Stimulated activated effector memory CD8-positive, alpha-beta T cell treated with anti-CD3 and anti-CD28 coated beads, Interleukin-12 subunit alpha, Interleukin-12 subunit beta, amount 100 ng/mL, for 72 hours (primary cell): ENCODE results near the gene TCEA3.
"Not testable (repeated sequence)": the region's sequence is repeated elsewhere in the genome, so short reads cannot be mapped to it uniquely, and the experiment has no call there.

ENCODE experiments used
- ATAC-seq: fragments of 150-1000 bp; cut with Tn5 transposase; 2 replicates; pipeline ENCODE4 v1.10.0; 2021
- DNase-seq, 2 donors: peaks; one replicate each; pipeline ENCODE4 v3.0.0; 2021 to 2022; ENCODE audit warnings: low spot score in 2 of 2
- H3K27ac Mint-ChIP-seq: one replicate; pipeline ENCODE4 v1.8.0; 2022; ENCODE audit warnings: mild to moderate bottlenecking, mixed read lengths
- H3K36me3 Mint-ChIP-seq: one replicate; pipeline ENCODE4 v1.8.0; 2022; ENCODE audit warnings: mild to moderate bottlenecking, mixed read lengths
- H3K4me1 Mint-ChIP-seq: one replicate; pipeline ENCODE4 v1.8.0; 2022; ENCODE audit warnings: mixed read lengths
- H3K4me3 Mint-ChIP-seq: one replicate; pipeline ENCODE4 v1.8.0; 2022; ENCODE audit warnings: mild to moderate bottlenecking, mixed read lengths
- H3K9me3 Mint-ChIP-seq: one replicate; pipeline ENCODE4 v1.8.0; 2022; ENCODE audit warnings: mixed read lengths

TCEA3 gene

GRCh38 chr1:23374079-23374735, 50.3 kb downstream of the TCEA3 start:
- not testable (repeated sequence) for H3K4me3 Mint-ChIP-seq, DNase-seq, H3K36me3 Mint-ChIP-seq, ATAC-seq, H3K9me3 Mint-ChIP-seq, H3K27ac Mint-ChIP-seq
- H3K4me1 Mint-ChIP-seq: peaks cover 17% of the 10 kb centered on the region

- H3K4me3 Mint-ChIP-seq: no peak overlapping the region
- H3K36me3 Mint-ChIP-seq: peaks cover 16% of the 10 kb centered on the region
- ATAC-seq (no peak), DNase-seq (no peak)
- H3K9me3 Mint-ChIP-seq: no peaks in the 10 kb centered on the region
- H3K4me1 Mint-ChIP-seq: peaks cover 28% of the 10 kb centered on the region
- H3K27ac Mint-ChIP-seq: no peak overlapping the region
Observed at GRCh38 chr1:23371987-23372880, 52.3 kb downstream of the TCEA3 start.

DNA sequence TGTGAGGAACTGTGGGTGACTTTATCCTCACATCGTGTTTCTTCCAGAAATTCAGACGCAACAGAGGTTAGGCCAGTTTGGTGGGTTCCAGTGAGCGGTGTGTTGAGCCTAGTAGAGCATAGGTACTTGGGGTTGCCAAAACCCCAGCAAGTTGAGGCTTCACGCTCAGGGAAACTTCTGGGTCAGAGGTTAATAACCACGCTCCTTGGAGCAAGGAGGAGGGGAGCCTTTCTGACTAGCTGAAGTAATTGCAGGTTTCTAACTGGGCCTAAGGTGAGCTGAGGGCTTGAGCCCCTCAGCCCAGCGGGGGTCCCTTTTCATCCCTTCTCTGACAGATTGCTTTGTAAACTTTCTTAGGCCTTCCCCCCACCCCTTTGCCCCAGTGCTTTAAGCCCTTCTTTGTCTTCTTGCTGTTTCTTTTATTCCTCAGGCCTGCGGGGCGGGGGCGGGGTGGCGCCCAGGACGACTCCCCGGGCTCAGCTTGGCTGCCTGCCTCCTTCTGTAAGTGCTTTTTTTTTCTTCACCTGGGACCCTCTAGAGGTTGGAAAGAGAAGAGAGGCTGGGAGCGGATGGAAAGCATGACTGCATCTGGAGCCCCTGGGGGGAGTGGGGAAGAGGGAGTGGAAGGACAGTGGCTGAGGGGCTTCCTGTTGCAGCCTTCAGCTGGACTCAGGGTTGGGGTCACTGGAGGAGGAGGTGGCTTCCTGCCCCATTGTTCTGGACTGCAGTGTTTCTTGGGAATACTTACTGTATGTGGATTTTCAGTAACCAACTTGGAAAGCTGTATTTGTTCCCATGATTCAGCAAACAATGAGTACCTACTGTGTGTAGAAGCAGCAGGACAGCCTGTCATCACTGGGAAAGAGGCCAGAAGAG, 53.6 kb downstream of the TCEA3 start:
- no peak for ATAC-seq
- Mint-ChIP-seq H3K27ac (no peak overlapping the region), H3K36me3 (peaks cover 21% of the 10 kb centered on the region), H3K4me1 (peaks cover 39% of the 10 kb centered on the region), H3K9me3 (no peaks in the 10 kb centered on the region), H3K4me3 (peak overlapping the region; percentile 92)
- DNase-seq: no peak

- peak overlapping the region; percentile 92 for H3K4me3 Mint-ChIP-seq
- DNase-seq: no peak
- H3K36me3 Mint-ChIP-seq: peaks cover 26% of the 10 kb centered on the region
- peak overlapping the region; percentile 96 for H3K27ac Mint-ChIP-seq
- H3K9me3 Mint-ChIP-seq: no peaks in the 10 kb centered on the region
- peaks cover 39% of the 10 kb centered on the region for H3K4me1 Mint-ChIP-seq
- ATAC-seq: no peak
Observed at GRCh38 chr1:23370330-23370708, 54.2 kb downstream of the TCEA3 start.

GRCh38 chr1:23369335-23370013, 55.1 kb downstream of the TCEA3 start, which contains the start of gene ZNF436:
ZNF436 (minus strand) TSS chr1:23369836; CDS start chr1:23368005, 1,831 bp downstream.
- H3K9me3 Mint-ChIP-seq: no peaks in the 10 kb centered on the region
- DNase-seq (no peak), ATAC-seq (no peak)
- H3K27ac Mint-ChIP-seq: peak within 1 kb of the TSS; percentile 96
- H3K4me1 Mint-ChIP-seq: peaks cover 39% of the 10 kb centered on the region
- H3K4me3 Mint-ChIP-seq: peak within 1 kb of the TSS; percentile 92
- peaks cover 34% of the 10 kb centered on the region for H3K36me3 Mint-ChIP-seq

- H3K4me3 Mint-ChIP-seq: peak overlapping the region; percentile 92
- H3K9me3 Mint-ChIP-seq: no peaks in the 10 kb centered on the region
- H3K36me3 Mint-ChIP-seq: peaks cover 38% of the 10 kb centered on the region
- H3K27ac Mint-ChIP-seq: peak overlapping the region; percentile 96
- DNase-seq (peak; percentile 83 to 93), ATAC-seq (peak; percentile 84)
- peaks cover 39% of the 10 kb centered on the region for H3K4me1 Mint-ChIP-seq
Observed at GRCh38 chr1:23368562-23369334, 55.8 kb downstream of the TCEA3 start.

- Mint-ChIP-seq H3K4me3 (peak overlapping the region; percentile 92), H3K9me3 (peaks cover under 1% of the 10 kb centered on the region), H3K36me3 (peaks cover 46% of the 10 kb centered on the region), H3K27ac (peak overlapping the region; percentile 96), H3K4me1 (peaks cover 39% of the 10 kb centered on the region)
- peak; percentile 90 to 97 for DNase-seq
- ATAC-seq: peak; percentile 96
Observed at GRCh38 chr1:23367791-23368561, 56.6 kb downstream of the TCEA3 start.

- Mint-ChIP-seq H3K27ac (peak overlapping the region; percentile 96), H3K4me3 (peak overlapping the region; percentile 92), H3K4me1 (peaks cover 39% of the 10 kb centered on the region), H3K9me3 (peaks cover 4% of the 10 kb centered on the region), H3K36me3 (peaks cover 52% of the 10 kb centered on the region)
- DNase-seq (no peak), ATAC-seq (no peak)
Observed at GRCh38 chr1:23367451-23367790, 57.1 kb downstream of the TCEA3 start.

GRCh38 chr1:23366598-23366997, 58.0 kb downstream of the TCEA3 start:
- Mint-ChIP-seq H3K9me3 (peaks cover 8% of the 10 kb centered on the region), H3K4me1 (peaks cover 39% of the 10 kb centered on the region), H3K36me3 (peaks cover 60% of the 10 kb centered on the region), H3K27ac (no peak overlapping the region), H3K4me3 (peak overlapping the region; percentile 92)
- no peak for ATAC-seq
- DNase-seq: no peak

GRCh38 chr1:23366146-23366545, 58.4 kb downstream of the TCEA3 start:
- H3K27ac Mint-ChIP-seq: no peak overlapping the region
- ATAC-seq (no peak), DNase-seq (no peak)
- H3K4me1 Mint-ChIP-seq: peaks cover 38% of the 10 kb centered on the region
- no peak overlapping the region for H3K4me3 Mint-ChIP-seq
- H3K36me3 Mint-ChIP-seq: peaks cover 65% of the 10 kb centered on the region
- peaks cover 10% of the 10 kb centered on the region for H3K9me3 Mint-ChIP-seq

DNA sequence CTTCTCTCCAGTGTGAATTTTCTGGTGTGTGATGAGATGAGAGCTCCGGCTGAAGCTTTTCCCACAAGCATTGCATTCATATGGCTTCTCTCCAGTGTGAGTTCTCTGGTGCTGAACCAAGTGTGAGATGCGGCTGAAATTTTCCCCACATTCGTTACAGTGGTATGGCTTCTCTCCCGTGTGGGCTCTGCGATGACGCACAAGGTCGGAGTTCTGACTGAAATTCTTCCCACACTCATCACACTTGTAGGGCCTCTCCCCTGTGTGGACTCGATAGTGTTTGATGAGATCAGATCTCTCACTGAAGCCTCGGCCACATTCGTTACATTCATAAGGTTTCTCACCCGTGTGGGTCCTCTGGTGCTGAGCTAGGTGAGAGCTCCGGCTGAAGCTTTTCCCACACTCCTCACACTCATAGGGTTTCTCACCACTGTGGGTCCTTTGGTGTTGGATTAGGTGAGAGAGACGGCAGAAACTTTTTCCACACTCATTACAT, 62.3 kb downstream of the TCEA3 start:
- no peak for DNase-seq
- H3K9me3 Mint-ChIP-seq: peaks cover 25% of the 10 kb centered on the region
- peaks cover 55% of the 10 kb centered on the region for H3K36me3 Mint-ChIP-seq
- no peak overlapping the region for H3K4me3 Mint-ChIP-seq
- ATAC-seq: no peak
- peaks cover 11% of the 10 kb centered on the region for H3K4me1 Mint-ChIP-seq
- H3K27ac Mint-ChIP-seq: no peak overlapping the region

DNA sequence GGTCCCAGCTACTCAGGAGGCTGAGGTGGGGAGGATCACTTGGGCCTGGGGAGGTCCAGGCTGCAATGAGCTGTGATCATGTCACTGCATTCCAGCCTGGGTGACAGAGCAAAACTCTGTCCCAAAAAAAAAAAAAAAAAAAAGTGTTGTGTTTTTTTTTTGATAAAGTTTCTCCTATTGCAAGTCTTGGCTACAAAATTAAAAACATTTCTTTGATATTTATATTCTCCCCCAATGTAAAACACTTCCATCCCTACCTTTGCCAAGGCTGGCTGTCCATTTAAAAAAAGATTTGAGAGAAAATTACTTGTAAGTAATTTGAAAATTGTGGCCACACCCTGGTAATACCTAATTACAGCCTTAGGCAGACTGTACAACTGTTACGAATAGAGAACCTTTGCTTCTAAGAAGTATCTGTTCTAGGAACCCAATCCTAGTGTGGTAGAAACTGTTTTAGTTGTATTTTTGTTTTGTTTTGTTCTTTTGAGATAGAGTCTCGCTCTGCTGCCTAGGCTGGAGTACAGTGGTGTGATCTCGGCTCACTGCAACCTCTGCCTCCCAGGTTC, 66.2 kb downstream of the TCEA3 start:
- Mint-ChIP-seq H3K4me1 (peaks cover 7% of the 10 kb centered on the region), H3K9me3 (peaks cover 25% of the 10 kb centered on the region), H3K4me3 (no peak overlapping the region), H3K36me3 (peaks cover 29% of the 10 kb centered on the region), H3K27ac (no peak overlapping the region)
- ATAC-seq: no peak
- DNase-seq: no peak
